Stimulated activated naive CD8-positive, alpha-beta T cell treated with anti-CD3 and anti-CD28 coated beads, Interleukin-15, amount 100 ng/mL, for 72 hours (primary cell): ENCODE data around the gene SHANK2.

Experiments used
- ATAC-seq: fragments of 150-1000 bp; cut with Tn5 transposase; 2 replicates; pipeline ENCODE4 v1.10.0; 2021; ENCODE audit warnings: mild to moderate bottlenecking, moderate library complexity
- DNase-seq, 2 donors: peaks; one replicate each; pipeline ENCODE4 v3.0.0; 2021 to 2022
- H3K27ac Mint-ChIP-seq, 2 donors: one replicate each; pipeline ENCODE4 v1.8.0; 2022; ENCODE audit warnings: mild to moderate bottlenecking in 2 of 2, mixed read lengths in 2 of 2, moderate library complexity in 2 of 2
- H3K27me3 Mint-ChIP-seq: one replicate; pipeline ENCODE4 v1.8.0; 2022; ENCODE audit warnings: mixed read lengths
- H3K4me1 Mint-ChIP-seq: one replicate; pipeline ENCODE4 v1.8.0; 2022; ENCODE audit warnings: mild to moderate bottlenecking, mixed read lengths
- H3K4me3 Mint-ChIP-seq, 2 donors: one replicate each; pipeline ENCODE4 v1.8.0; 2022; ENCODE audit warnings: mild to moderate bottlenecking in 2 of 2, mixed read lengths in 2 of 2, moderate library complexity in 1 of 2
- H3K9me3 Mint-ChIP-seq, 2 donors: one replicate each; pipeline ENCODE4 v1.8.0; 2022; ENCODE audit warnings: mixed read lengths in 2 of 2

Gene SHANK2

GRCh38 chr11:71252269-71252769 lies at the start of gene SHANK2:
SHANK2 (minus strand) TSS chr11:71252577; CDS start chr11:71147326, 105,251 bp downstream.
- H3K27ac Mint-ChIP-seq = no peak within 1 kb of the TSS
- no peaks in the 10 kb centered on the region for H3K9me3 Mint-ChIP-seq
- peaks cover 82% of the 10 kb centered on the region for H3K27me3 Mint-ChIP-seq
- DNase-seq = no peak
- ATAC-seq = no peak
- H3K4me1 Mint-ChIP-seq = peaks cover 12% of the 10 kb centered on the region
- peak within 1 kb of the TSS in 1 of 2 donors; percentile 60 for H3K4me3 Mint-ChIP-seq

- peaks cover 0 to under 1% of the 10 kb centered on the region in 2 donors for H3K9me3 Mint-ChIP-seq
- no peaks in the 10 kb centered on the region for H3K4me1 Mint-ChIP-seq
- H3K27ac Mint-ChIP-seq = peak overlapping the region; percentile 23 to 40
- DNase-seq (no peak), ATAC-seq (no peak)
- H3K4me3 Mint-ChIP-seq = no peak overlapping the region
- H3K27me3 Mint-ChIP-seq = peaks cover 23% of the 10 kb centered on the region
Observed at GRCh38 chr11:71301858-71302533, 49.6 kb upstream of the SHANK2 start.

GRCh38 chr11:71301046-71301857 lies 48.9 kb upstream of the SHANK2 start:
- Mint-ChIP-seq H3K4me3 (no peak overlapping the region), H3K27ac (no peak overlapping the region), H3K4me1 (no peaks in the 10 kb centered on the region), H3K9me3 (peaks cover 0 to 8% of the 10 kb centered on the region in 2 donors), H3K27me3 (peaks cover 23% of the 10 kb centered on the region)
- ATAC-seq (no peak), DNase-seq (no peak)

GRCh38 chr11:71300187-71300586 lies 47.8 kb upstream of the SHANK2 start:
- H3K27me3 Mint-ChIP-seq = peaks cover 31% of the 10 kb centered on the region

GRCh38 chr11:71298761-71299181 lies 46.4 kb upstream of the SHANK2 start:
- peaks cover 0 to 23% of the 10 kb centered on the region in 2 donors for H3K9me3 Mint-ChIP-seq
- ATAC-seq = no peak
- H3K4me3 Mint-ChIP-seq = no peak overlapping the region
- H3K27ac Mint-ChIP-seq = no peak overlapping the region
- peaks cover 40% of the 10 kb centered on the region for H3K27me3 Mint-ChIP-seq
- DNase-seq = no peak
- no peaks in the 10 kb centered on the region for H3K4me1 Mint-ChIP-seq

More at GRCh38 chr11:71300187-71300586, 47.8 kb upstream of the SHANK2 start:
- Mint-ChIP-seq H3K27ac (peak overlapping the region in 1 of 2 donors; percentile 84), H3K9me3 (peaks cover 0 to 15% of the 10 kb centered on the region in 2 donors), H3K4me1 (no peaks in the 10 kb centered on the region), H3K4me3 (no peak overlapping the region)
- ATAC-seq (no peak), DNase-seq (no peak)

GRCh38 chr11:71298016-71298550 lies 45.7 kb upstream of the SHANK2 start:
- peaks cover 3 to 29% of the 10 kb centered on the region in 2 donors for H3K9me3 Mint-ChIP-seq
- ATAC-seq (no peak), DNase-seq (no peak)
- no peak overlapping the region for H3K27ac Mint-ChIP-seq
- no peak overlapping the region for H3K4me3 Mint-ChIP-seq
- H3K4me1 Mint-ChIP-seq = no peaks in the 10 kb centered on the region
- peaks cover 44% of the 10 kb centered on the region for H3K27me3 Mint-ChIP-seq

GRCh38 chr11:71294846-71295600 lies 42.6 kb upstream of the SHANK2 start:
- no peak for ATAC-seq
- no peaks in the 10 kb centered on the region for H3K4me1 Mint-ChIP-seq
- no peak overlapping the region for H3K27ac Mint-ChIP-seq
- H3K9me3 Mint-ChIP-seq = peaks cover 20 to 58% of the 10 kb centered on the region in 2 donors
- no peak overlapping the region for H3K4me3 Mint-ChIP-seq
- peaks cover 37% of the 10 kb centered on the region for H3K27me3 Mint-ChIP-seq
- no peak for DNase-seq

GRCh38 chr11:71293961-71294782 lies 41.8 kb upstream of the SHANK2 start:
- Mint-ChIP-seq H3K27me3 (peaks cover 30% of the 10 kb centered on the region), H3K27ac (peak overlapping the region in 1 of 2 donors; percentile 67), H3K9me3 (peaks cover 20 to 66% of the 10 kb centered on the region in 2 donors), H3K4me3 (no peak overlapping the region), H3K4me1 (no peaks in the 10 kb centered on the region)
- DNase-seq (no peak), ATAC-seq (no peak)

GRCh38 chr11:71286701-71287643 lies 34.6 kb upstream of the SHANK2 start:
- Mint-ChIP-seq H3K9me3 (peaks cover 8 to 43% of the 10 kb centered on the region in 2 donors), H3K27ac (no peak overlapping the region), H3K4me3 (no peak overlapping the region), H3K4me1 (no peaks in the 10 kb centered on the region), H3K27me3 (peaks cover 21% of the 10 kb centered on the region)
- ATAC-seq = no peak
- DNase-seq = no peak

- DNase-seq (no peak), ATAC-seq (no peak)
- Mint-ChIP-seq H3K27me3 (peaks cover 21% of the 10 kb centered on the region), H3K27ac (peak overlapping the region in 1 of 2 donors; percentile 71), H3K4me1 (no peaks in the 10 kb centered on the region), H3K4me3 (no peak overlapping the region), H3K9me3 (peaks cover 0 to 25% of the 10 kb centered on the region in 2 donors)
Observed at GRCh38 chr11:71285111-71285510, 32.7 kb upstream of the SHANK2 start.

- H3K9me3 Mint-ChIP-seq = peaks cover 0 to 20% of the 10 kb centered on the region in 2 donors
- ATAC-seq (no peak), DNase-seq (no peak)
- no peak overlapping the region for H3K4me3 Mint-ChIP-seq
- H3K27me3 Mint-ChIP-seq = peaks cover 21% of the 10 kb centered on the region
- H3K4me1 Mint-ChIP-seq = no peaks in the 10 kb centered on the region
- H3K27ac Mint-ChIP-seq = no peak overlapping the region
Observed at GRCh38 chr11:71284525-71285092, 32.2 kb upstream of the SHANK2 start.

- Mint-ChIP-seq H3K4me3 (no peak overlapping the region), H3K27me3 (peaks cover 20% of the 10 kb centered on the region), H3K4me1 (no peaks in the 10 kb centered on the region), H3K9me3 (peaks cover 0 to 14% of the 10 kb centered on the region in 2 donors), H3K27ac (no peak overlapping the region)
- DNase-seq (no peak), ATAC-seq (no peak)
Observed at GRCh38 chr11:71283971-71284441, 31.6 kb upstream of the SHANK2 start.
